Non-pigmented ciliary epithelial cell (primary cell): ENCODE measurements around the gene CPN1.

Source experiments
- DNase-seq: peaks from one replicate; pipeline ENCODE4 v3.0.0-alpha.2; 2010; ENCODE audit warnings: low read depth

CPN1 gene

DNA sequence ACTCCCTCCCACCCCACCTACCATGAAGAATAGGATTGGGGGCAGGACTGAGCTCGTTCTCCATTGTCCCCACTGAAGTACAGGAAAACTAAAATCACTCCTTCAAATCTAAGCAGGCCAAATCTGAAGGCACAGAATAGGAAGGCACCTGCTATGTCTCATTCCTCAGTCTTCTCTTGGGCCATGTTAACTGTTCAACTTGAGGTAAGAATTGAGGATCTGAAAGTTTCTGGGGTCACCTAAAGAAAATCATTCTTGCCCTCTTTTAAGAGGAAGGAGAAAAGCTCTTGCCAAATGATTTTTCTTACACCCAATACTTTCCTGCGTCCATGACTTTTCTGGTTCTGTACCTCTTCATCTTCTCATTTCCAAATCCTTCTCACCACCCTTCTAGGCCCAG, 4.9 kb downstream of the CPN1 start:
- DNase-seq, result no peak

DNA sequence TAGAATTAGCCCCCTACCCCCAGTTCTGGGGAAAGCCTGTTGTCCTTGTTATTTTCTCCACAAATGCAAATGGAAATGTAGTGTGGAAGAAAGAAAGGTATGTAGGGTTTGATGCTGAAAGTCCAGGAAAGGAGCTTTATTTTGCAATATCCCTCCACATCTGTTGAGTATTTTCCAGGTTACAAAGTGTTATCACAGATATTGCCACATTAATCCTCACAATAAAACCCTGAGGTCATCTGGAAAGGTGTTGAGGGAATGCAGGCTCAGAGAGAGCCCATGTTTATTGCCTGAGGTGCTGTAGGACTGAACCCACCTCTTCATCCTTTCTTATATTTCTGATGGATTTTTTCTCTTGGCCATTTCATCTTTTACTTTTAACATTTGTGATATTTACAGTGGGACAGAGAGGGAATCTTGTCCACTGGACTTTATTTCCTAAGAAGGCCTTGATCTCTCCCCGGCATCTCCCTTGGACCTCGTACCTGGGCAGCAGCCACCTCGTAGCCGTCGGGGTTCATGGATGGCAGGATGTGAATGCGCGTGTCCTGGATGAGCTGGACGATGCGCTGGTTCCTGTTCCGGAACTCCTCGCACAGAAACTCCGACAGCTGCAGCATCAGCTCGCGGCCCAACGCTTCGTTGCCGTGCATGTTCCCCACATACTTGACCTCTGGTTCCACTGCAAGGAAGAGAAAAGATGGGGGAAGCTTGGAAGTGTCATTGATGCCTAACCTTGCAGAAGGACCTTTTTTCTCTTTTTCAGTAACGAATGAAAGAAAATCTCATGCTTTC, 6.0 kb downstream of the CPN1 start:
- no peak for DNase-seq

DNA sequence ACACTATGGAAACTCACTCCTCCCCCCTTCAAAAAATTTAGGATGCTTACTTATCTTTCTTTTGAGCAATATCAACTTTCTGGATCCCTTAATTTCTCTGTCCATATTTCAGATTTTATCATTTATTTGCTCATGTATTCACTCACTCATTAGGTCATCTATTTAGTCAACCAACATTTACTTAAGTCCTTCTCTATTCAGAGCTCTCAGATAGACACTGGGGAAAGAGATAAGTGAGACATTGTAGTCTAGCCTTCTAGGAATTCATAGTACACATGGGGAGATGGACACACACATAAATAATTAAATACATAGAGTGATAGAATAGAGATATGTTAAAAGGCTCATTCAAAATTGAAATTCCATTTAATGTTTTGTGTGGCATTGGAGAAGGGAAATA, 9.2 kb downstream of the CPN1 start:
- no peak for DNase-seq

GRCh38 chr10:100071529-100071928, 10.1 kb downstream of the CPN1 start:
- DNase-seq, result no peak

DNA sequence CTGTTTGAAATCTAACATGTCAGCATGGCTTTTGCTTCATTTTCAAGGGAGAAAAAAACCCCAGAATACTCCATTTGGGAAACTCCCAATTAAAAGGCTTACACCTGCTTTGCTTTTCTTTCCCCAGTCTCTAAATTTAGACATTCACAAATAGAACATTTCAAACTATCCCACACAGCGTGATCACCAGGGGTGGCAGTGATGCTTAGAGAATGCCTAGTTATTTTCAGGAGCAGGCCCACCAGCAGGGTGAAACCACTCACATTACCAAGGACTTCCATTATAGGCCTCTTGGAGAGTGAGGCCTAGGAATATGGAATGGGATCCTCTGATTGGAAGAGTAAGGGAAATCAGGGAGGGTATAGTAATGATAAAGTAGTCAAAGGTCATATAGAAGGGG, 14.2 kb downstream of the CPN1 start:
- no peak for DNase-seq

DNA sequence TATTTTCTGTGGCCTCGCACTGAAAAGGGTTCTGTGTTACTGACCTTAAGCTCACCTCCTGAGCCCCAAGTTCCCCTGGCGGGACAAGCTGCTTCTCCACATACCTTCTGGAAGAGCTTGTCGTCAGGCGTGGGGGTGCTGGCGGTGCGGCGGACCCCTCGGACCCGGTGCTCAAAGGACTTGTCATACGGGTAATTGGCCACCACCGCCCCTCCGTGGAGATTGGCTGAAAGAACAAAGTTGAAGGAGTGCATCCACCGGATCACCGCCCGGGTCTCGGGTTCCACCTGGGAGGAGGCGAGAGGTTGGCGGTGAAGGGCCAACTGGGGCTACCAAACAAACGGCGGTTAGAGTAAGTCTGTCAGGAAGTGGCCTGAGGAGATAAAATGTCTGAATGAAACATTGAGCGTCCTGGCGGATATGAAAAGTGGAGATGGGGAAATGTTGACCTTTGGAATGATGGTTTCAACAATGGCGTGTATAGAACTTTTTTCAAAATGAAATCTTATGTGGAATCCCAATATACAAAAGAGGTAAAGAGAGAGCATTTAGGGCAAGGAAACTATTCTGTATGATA, 16.5 kb downstream of the CPN1 start:
- DNase-seq, result no peak

GRCh38 chr10:100061401-100061800, 20.3 kb downstream of the CPN1 start:
- DNase-seq, result no peak

DNA sequence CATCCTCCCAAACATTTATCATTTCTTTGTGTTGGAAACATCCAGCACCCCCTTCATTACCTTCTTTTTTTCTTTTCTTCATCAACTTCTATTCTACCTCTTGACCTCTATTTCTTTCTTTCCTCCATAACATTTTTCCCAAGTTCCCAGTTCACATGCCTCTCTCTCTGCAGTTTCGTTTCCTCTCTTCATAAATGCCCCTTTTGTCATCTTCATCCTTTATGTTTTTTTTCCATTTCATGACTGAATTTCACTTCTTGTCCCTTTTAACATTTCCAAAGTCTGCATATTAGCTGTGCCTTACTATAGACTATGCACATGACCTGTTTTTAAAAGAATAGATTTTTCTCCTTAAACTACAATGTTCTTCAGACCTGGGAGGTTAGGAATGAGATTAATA, 23.7 kb downstream of the CPN1 start:
- DNase-seq, result no peak

DNA sequence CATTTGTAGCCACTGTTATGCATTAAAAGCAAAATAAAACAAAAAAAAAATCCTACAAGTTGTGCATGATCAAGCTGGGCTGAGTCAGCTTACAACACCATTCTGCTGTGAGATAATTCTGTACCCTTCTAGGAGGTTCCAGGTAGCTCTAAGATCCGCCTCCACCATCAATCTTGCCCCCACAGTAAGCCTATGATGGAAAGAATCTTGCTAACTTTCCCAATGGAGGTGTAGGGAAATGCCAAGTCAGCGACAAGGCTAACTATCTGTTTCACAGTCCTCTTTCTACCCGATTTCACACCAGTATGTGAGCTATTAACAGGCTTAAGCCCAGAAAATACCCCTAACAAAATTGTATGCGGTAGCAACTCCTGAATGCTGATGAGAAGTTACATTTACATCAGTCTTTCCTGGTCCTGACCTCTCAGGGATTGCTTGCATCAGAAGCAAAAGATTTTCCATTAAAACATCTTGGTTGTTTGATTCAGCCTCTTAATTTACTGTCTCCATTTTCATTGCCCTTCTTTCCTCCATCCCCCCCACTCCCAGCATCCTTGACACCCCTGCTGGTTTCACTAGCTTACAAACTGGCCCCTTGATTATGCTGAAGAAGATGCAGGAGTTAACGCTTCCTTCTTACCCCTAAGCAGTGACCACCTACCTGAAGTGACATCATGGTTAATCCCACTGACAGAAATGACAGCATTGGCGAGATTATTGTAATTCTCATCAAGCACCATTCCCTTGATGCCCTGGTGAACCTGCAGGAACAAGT, 27.8 kb downstream of the CPN1 start:
- no peak for DNase-seq

DNA sequence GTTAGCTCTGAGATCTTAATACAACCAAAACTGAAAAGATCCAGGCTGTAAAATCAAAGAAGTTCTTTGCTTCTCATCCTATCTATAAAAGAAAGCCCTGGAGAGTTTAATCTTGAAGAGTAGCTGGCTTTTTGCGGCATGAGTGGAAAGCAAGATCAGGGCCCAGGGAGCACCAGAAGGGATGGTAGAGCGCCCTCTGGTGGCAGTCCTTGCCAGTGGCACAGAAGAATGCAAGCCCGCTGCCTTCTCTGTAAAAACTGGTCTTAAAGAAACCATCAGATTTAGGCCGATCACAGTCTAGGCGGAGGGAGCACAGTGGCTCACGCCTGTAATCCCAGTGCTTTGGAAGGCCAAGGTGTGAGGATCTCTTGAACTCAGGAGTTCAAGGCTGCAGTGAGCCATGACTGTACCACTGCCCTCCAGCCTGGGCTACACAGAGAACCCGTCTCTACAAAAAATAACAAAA, 35.6 kb downstream of the CPN1 start:
- peak; percentile 51 for DNase-seq

- no peak for DNase-seq
Observed at GRCh38 chr10:100045592-100045991, 36.1 kb downstream of the CPN1 start.

DNA sequence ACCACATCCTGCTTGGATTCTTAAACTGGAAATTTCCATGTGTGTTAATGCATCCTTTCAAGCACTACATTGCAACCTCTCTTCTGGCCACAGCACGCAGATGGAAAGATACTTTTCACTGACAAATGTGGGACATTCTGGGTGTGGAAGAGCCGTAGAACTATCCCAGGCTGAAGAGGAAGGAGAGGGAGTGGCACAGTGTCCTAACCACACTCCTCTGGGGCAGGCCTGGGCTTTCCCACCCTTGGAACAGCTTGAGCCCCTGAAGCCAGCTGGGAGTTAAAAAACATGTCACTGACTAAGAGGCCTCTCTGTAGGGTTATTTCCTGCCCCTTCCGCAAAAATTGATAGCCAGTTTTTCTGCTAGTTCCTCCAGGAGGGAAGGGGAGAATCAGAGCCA, 37.9 kb downstream of the CPN1 start:
- DNase-seq, result no peak

GRCh38 chr10:100043344-100043743, 38.3 kb downstream of the CPN1 start:
- no peak for DNase-seq

DNA sequence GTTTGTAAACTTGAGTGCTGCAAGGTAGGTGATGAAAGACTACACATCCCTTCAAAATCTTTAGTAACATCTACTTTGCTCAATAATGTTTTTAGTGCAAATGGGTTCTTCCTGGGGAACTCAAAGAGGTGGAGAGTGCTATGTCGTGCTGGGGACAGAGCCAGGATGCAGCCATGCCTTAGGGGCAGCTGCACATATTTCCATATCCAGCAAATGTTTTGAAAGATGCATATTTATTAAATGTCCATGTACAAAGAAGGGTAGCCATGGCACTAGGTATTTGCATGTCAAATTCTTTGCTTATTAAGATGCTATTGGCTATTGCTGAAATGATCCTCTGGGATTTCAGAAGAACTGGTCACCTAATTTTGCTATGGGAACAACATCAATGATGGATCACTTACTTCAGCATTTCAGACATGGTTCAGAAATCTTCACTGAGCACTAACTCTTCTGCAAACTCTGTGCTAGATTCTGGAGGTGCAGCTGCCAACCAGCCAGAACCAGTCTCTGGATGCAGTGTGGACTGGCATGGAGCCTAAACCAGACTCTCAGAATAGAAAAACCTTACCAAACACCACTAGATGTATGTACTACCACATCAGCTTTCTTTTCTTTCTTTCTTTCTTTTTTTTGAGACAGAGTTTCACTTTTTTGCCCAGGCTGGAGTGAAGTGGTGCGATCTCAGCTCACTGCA, 40.2 kb downstream of the CPN1 start:
- no peak for DNase-seq

DNA sequence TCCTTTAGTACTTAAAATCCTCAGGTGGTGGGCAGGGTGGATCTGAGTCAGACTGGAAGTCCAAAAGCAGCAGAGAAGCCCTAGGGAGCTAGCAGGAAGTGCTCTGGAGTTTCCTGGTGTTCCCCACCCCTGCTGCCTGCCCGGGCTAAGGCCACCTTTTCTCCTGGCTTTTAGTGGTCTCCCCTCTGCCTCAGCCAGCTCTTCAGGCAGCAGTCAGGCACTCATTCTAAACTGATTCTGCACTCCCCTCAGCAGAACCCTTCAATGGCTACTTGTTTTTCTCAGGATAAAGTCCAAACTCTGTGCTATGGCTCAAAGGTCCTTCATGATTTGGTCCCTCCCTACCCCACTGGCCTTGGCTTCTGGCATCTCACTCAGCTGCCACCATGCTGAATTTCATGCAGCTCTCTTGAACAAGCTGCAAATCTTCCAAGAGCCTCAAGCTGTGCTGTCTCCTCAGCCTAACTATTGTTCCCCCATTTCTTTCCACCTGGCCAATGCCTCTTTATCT, 43.1 kb downstream of the CPN1 start:
- DNase-seq, result no peak

- DNase-seq, result no peak
Observed at GRCh38 chr10:100037758-100038315, 43.8 kb downstream of the CPN1 start.

DNA sequence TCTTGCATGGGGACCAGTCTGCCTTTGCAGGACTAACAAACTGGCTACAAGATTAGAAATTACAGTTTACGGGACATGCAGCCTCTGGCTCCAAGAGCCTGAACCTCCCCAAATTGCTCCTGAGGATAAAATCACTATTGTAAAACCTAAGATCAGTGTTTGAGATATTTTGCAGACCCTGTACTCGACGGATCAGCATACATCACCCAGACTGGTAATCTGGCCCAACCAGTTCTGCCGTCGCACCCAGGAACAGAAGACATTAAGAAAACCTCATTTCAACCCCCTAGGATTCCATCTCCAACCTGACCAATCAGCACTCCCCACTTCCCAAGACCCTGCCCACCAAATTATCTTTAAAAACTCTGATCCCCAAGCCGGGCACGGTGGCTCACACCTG, 44.8 kb downstream of the CPN1 start:
- DNase-seq, result no peak

- no peak for DNase-seq
Observed at GRCh38 chr10:100033766-100034418, 47.8 kb downstream of the CPN1 start.

GRCh38 chr10:100027416-100027815, 54.3 kb downstream of the CPN1 start:
- no peak for DNase-seq

- DNase-seq, result no peak
Observed at GRCh38 chr10:100025576-100025975, 56.1 kb downstream of the CPN1 start.

DNA sequence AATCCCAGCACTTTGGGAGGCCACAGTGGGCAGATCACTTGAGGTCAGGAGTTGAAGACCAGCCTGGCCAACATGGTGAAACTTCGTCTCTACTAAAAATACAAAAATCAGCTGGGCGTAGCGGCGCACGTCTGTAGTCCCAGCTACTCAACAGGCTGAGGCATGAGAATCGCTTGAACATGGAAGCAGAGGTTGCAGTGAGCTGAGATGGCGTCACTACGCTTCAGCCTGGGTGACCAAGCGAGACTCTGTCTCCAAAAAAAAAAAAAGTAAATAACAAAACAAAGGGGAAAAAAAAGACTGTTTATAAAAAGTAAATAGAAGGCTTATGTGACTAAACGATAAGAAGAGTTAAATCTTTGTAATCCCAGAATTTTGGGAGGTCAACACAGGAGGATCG, 56.9 kb downstream of the CPN1 start:
- DNase-seq, result no peak
